DMS53 treated with DMSO at 0.1 percent for 48 hours (cell line): ENCODE measurements around the gene CLSTN2.

Experiments used
- DNase-seq: peaks from one replicate; lab custom pipeline; 2025; ENCODE audit not compliant: unreplicated experiment; lab: John Stamatoyannopoulos, UW

CLSTN2 gene

GRCh38 chr3:139935016-139935865 lies at the start of gene CLSTN2:
TSS of gene CLSTN2 (plus strand) at chr3:139935185.
- peak; percentile 15 for DNase-seq

- no peak for DNase-seq
Observed at GRCh38 chr3:139887431-139887830, 47.6 kb upstream of the CLSTN2 start.

GRCh38 chr3:139888561-139889140 lies 46.3 kb upstream of the CLSTN2 start:
- no peak for DNase-seq

- DNase-seq: no peak
Observed at GRCh38 chr3:139893267-139893962, 41.6 kb upstream of the CLSTN2 start.

GRCh38 chr3:139893963-139894642 lies 40.9 kb upstream of the CLSTN2 start:
- no peak for DNase-seq

GRCh38 chr3:139894643-139894989 lies 40.4 kb upstream of the CLSTN2 start:
- DNase-seq: no peak

GRCh38 chr3:139897759-139898158 lies 37.2 kb upstream of the CLSTN2 start:
- no peak for DNase-seq

GRCh38 chr3:139906418-139906817 lies 28.6 kb upstream of the CLSTN2 start:
- DNase-seq: peak; percentile 4

- DNase-seq: no peak
Observed at GRCh38 chr3:139909811-139910210, 25.2 kb upstream of the CLSTN2 start.

- no peak for DNase-seq
Observed at GRCh38 chr3:139916271-139916670, 18.7 kb upstream of the CLSTN2 start.

- DNase-seq: no peak
Observed at GRCh38 chr3:139917226-139917785, 17.7 kb upstream of the CLSTN2 start.

GRCh38 chr3:139928708-139929505 lies 6.1 kb upstream of the CLSTN2 start:
- DNase-seq: no peak

- no peak for DNase-seq
Observed at GRCh38 chr3:139930211-139930610, 4.8 kb upstream of the CLSTN2 start.

GRCh38 chr3:139933766-139934165 lies 1.2 kb upstream of the CLSTN2 start:
- DNase-seq: no peak

- peak; percentile 52 for DNase-seq
Observed at GRCh38 chr3:139934613-139935015, 371 bp upstream of the CLSTN2 start.

- DNase-seq: peak; percentile 22
Observed at GRCh38 chr3:139935866-139936817, 1.2 kb downstream of the CLSTN2 start.

GRCh38 chr3:139937674-139938279 lies 2.8 kb downstream of the CLSTN2 start:
- DNase-seq: peak; percentile 12

- no peak for DNase-seq
Observed at GRCh38 chr3:139939681-139940190, 4.8 kb downstream of the CLSTN2 start.

- DNase-seq: peak; percentile 12
Observed at GRCh38 chr3:139940622-139941021, 5.6 kb downstream of the CLSTN2 start.
